Measurements from ENCODE around the gene PTGS1.
"Not testable (repeated sequence)": the region's sequence is repeated elsewhere in the genome, so short reads cannot be mapped to it uniquely, and the experiment has no call there.

The PTGS1 gene

GRCh38 chr9:122402403-122402871 lies 31.6 kb downstream of the PTGS1 start:
- peak; percentile 92 for DNase-seq

- no peak for DNase-seq
Measured at GRCh38 chr9:122402874-122403273, 32.0 kb downstream of the PTGS1 start.

GRCh38 chr9:122403381-122404000 lies 32.7 kb downstream of the PTGS1 start:
- DNase-seq = no peak

GRCh38 chr9:122405304-122406069 lies 34.7 kb downstream of the PTGS1 start:
- not testable (repeated sequence) for DNase-seq

GRCh38 chr9:122406070-122406890 lies 35.5 kb downstream of the PTGS1 start:
- no peak for DNase-seq

- DNase-seq = not testable (repeated sequence)
Measured at GRCh38 chr9:122414108-122414507, 43.3 kb downstream of the PTGS1 start.

GRCh38 chr9:122418016-122418415 lies 47.2 kb downstream of the PTGS1 start:
- DNase-seq = no peak

- DNase-seq = no peak
Measured at GRCh38 chr9:122420315-122420714, 49.5 kb downstream of the PTGS1 start.

GRCh38 chr9:122425087-122425486 lies 54.3 kb downstream of the PTGS1 start:
- no peak for DNase-seq

- DNase-seq = no peak
Measured at GRCh38 chr9:122426723-122427122, 55.9 kb downstream of the PTGS1 start.

GRCh38 chr9:122442568-122442967 lies 71.7 kb downstream of the PTGS1 start:
- DNase-seq = no peak

GRCh38 chr9:122444041-122444733 lies 73.4 kb downstream of the PTGS1 start:
- no peak for DNase-seq
